Prostate gland (tissue), 2 donors: ENCODE measurements around the gene CORO1C. TPM values are rescaled to one million over a fixed set of nuclear protein-coding genes. Genes with fewer than 3 reads are reported as not detected.

ENCODE experiments used
- DNase-seq: peaks from one replicate; pipeline ENCODE4 v3.0.0-alpha.2; 2019; ENCODE audit warnings: low spot score
- H3K27ac ChIP-seq, 2 donors: fragments of 200-600 bp; sonication (generic); 2 replicates each; pipeline ENCODE4 v1.5.1; 2017 to 2019
- H3K27me3 ChIP-seq: fragments of 200-600 bp; sonication (generic); replicated peaks from 2 replicates; pipeline ENCODE4 v1.5.1; 2019; ENCODE audit not compliant: insufficient read depth
- H3K36me3 ChIP-seq, 2 donors: fragments of 200-600 bp; sonication (generic); 1 replicate in 1 of 2; 2 replicates in 1 of 2; pipeline versions ENCODE4 v1.5.1 to v1.8.1; 2017 to 2019
- H3K4me1 ChIP-seq: fragments of 200-600 bp; sonication (generic); replicated peaks from 2 replicates; pipeline ENCODE4 v1.5.1; 2019
- H3K4me3 ChIP-seq, 2 donors: fragments of 200-600 bp; sonication (generic); 2 replicates each; pipeline ENCODE4 v1.5.1; 2017 to 2019
- H3K9me3 ChIP-seq: fragments of 200-600 bp; sonication (generic); 2 replicates; pipeline ENCODE4 v1.5.1; 2017
- CTCF ChIP-seq, 4 experiments: fragments of 200-600 bp in 2 of 4; fragments of 450-650 bp in 2 of 4; sonication (generic) in 2 of 4; IDR thresholded peaks; 1 replicate in 3 of 4; 2 replicates in 1 of 4; pipeline ENCODE4 v1.5.1; 2016 to 2019; ENCODE audit warnings: antibody characterized with exemption in 4 of 4, mild to moderate bottlenecking in 2 of 4, moderate library complexity in 2 of 4
- POLR2A ChIP-seq: fragments of 450-650 bp; IDR thresholded peaks from one replicate; pipeline ENCODE4 v1.6.1; 2016; ENCODE audit warnings: antibody characterized with exemption, mild to moderate bottlenecking
- POLR2AphosphoS5 ChIP-seq: sonication (generic); formaldehyde crosslinking; IDR thresholded peaks from one replicate; pipeline ENCODE4 v1.6.1; 2017; ENCODE audit warnings: antibody characterized with exemption
- WGBS: methylation state at CpG from one replicate; pipeline ENCODE4 v1.1.5; 2018; 5-methylcytosine and 5-hydroxymethylcytosine counted together
- intact Hi-C: fragments of 100-400 bp; cut with DNase I; formaldehyde crosslinking; loops from one replicate; pipeline ENCODE4 v1.14.2; 2022
- total RNA-seq, 2 donors: library from RNA; depleted of rRNA; stranded (reverse); fragments of >200 nt; gene quantifications; one replicate each; pipeline ENCODE4 v1.1.0, GENCODE V29; 2016

Gene CORO1C
- total RNA-seq, 2 donors from 2014 or later = 34.9 to 105 TPM

- 41% methylated on average over 1 of the region's 1 CpG for WGBS
- H3K4me1 ChIP-seq = peaks cover 9% of the 10 kb centered on the region
- no peak for DNase-seq
These were observed 33.4 kb downstream of the CORO1C start for GRCh38 chr12:108697905-108698304.

GRCh38 chr12:108696996-108697290, 34.4 kb downstream of the CORO1C start:
- Histone ChIP-seq H3K27ac (peak overlapping the region; percentile 59 to 64), H3K36me3 (no peaks in the 10 kb centered on the region), H3K4me1 (peaks cover 8% of the 10 kb centered on the region), H3K27me3 (no peaks in the 10 kb centered on the region), H3K4me3 (no peak overlapping the region), H3K9me3 (no peaks in the 10 kb centered on the region)
- intact Hi-C loops = loop anchor here (10.0 kb wide), 1 partner anchor 468 kb away; no protein-coding TSS in a partner anchor
- 52% methylated on average over 2 of the region's 2 CpGs for WGBS
- no peak for TF ChIP-seq CTCF (IDR thresholded peaks at IDR 0.05)
- no peak for TF ChIP-seq POLR2A
- TF ChIP-seq POLR2AphosphoS5 = no peak
- no peak for DNase-seq

More at GRCh38 chr12:108697905-108698304, 33.4 kb downstream of the CORO1C start:
- TF ChIP-seq POLR2AphosphoS5 (no peak), POLR2A (no peak), CTCF (IDR thresholded peaks at IDR 0.05) (no peak)
- Histone ChIP-seq H3K9me3 (no peaks in the 10 kb centered on the region), H3K36me3 (no peaks in the 10 kb centered on the region), H3K4me3 (no peak overlapping the region), H3K27ac (peak overlapping the region in 1 of 2 donors; percentile 23), H3K27me3 (no peaks in the 10 kb centered on the region)
- intact Hi-C loops = loop anchor here (10.0 kb wide), 1 partner anchor 467 kb away; no protein-coding TSS in a partner anchor

- no peaks in the 10 kb centered on the region for H3K9me3 ChIP-seq
- H3K27ac ChIP-seq = peak overlapping the region; percentile 59 to 64
- 12% methylated on average over 9 of the region's 9 CpGs for WGBS
- TF ChIP-seq POLR2AphosphoS5 = peak; percentile 56
- TF ChIP-seq POLR2A = no peak
- TF ChIP-seq CTCF (IDR thresholded peaks at IDR 0.05) = no peak
- H3K4me3 ChIP-seq = no peak overlapping the region
- no peaks in the 10 kb centered on the region for H3K27me3 ChIP-seq
- DNase-seq = peak; percentile 60
- intact Hi-C loops = loop anchor here (10.0 kb wide), 1 partner anchor 468 kb away; no protein-coding TSS in a partner anchor
- peaks cover 7% of the 10 kb centered on the region for H3K4me1 ChIP-seq
- no peaks in the 10 kb centered on the region for H3K36me3 ChIP-seq
These were observed 35.0 kb downstream of the CORO1C start for GRCh38 chr12:108696111-108696995.

- H3K27me3 ChIP-seq = no peaks in the 10 kb centered on the region
- H3K4me3 ChIP-seq = no peak overlapping the region
- no peak for DNase-seq
- no peak for TF ChIP-seq CTCF (IDR thresholded peaks at IDR 0.05)
- TF ChIP-seq POLR2AphosphoS5 = no peak
- no peak for TF ChIP-seq POLR2A
- intact Hi-C loops = loop anchor here (10.0 kb wide), 1 partner anchor 470 kb away; no protein-coding TSS in a partner anchor
- H3K4me1 ChIP-seq = peaks cover 7% of the 10 kb centered on the region
- no peaks in the 10 kb centered on the region for H3K9me3 ChIP-seq
- peak overlapping the region; percentile 59 to 64 for H3K27ac ChIP-seq
- no peaks in the 10 kb centered on the region for H3K36me3 ChIP-seq
- 88% methylated on average over 2 of the region's 2 CpGs for WGBS
These were observed 36.5 kb downstream of the CORO1C start for GRCh38 chr12:108694812-108695278.
